Fibroblast of lung (primary cell): ENCODE data around the gene KRTAP5-6. TPM values are rescaled to one million over a fixed set of nuclear protein-coding genes. Genes with fewer than 3 reads are reported as not detected.

Source experiments
- DNase-seq, 2 donors: peaks; one replicate each; pipeline versions ENCODE4 v3.0.0 to v3.0.0-alpha.2; 2010; ENCODE audit warnings: low read depth in 2 of 2
- H2AFZ ChIP-seq: 2 replicates; pipeline ENCODE4 v1.5.1; 2012; ENCODE audit warnings: low read length, control low read depth, inconsistent platforms
- H3K27ac ChIP-seq: 2 replicates; pipeline ENCODE4 v1.5.1; 2011; ENCODE audit warnings: low read length, control low read depth; ENCODE audit not compliant: insufficient read depth
- H3K27me3 ChIP-seq: 2 replicates; pipeline ENCODE4 v1.5.1; 2011; ENCODE audit warnings: mild to moderate bottlenecking, low read length; ENCODE audit not compliant: control insufficient read depth, insufficient read depth
- H3K36me3 ChIP-seq: 2 replicates; pipeline ENCODE4 v1.5.1; 2011; ENCODE audit warnings: low read length; ENCODE audit not compliant: control insufficient read depth, insufficient read depth
- H3K4me1 ChIP-seq: 2 replicates; pipeline ENCODE4 v1.5.1; 2011; ENCODE audit warnings: low read length; ENCODE audit not compliant: control insufficient read depth, insufficient read depth; ENCODE audit errors: extremely low read depth
- H3K4me2 ChIP-seq: 2 replicates; pipeline ENCODE4 v1.5.1; 2011; ENCODE audit warnings: low read length, control low read depth; ENCODE audit not compliant: insufficient read depth; ENCODE audit errors: extremely low read depth
- H3K4me3 ChIP-seq, 4 experiments: fragments of 200-600 bp in 1 of 4; sonication (generic) in 1 of 4; replicated peaks in 1 of 4; 2 replicates each; pipeline ENCODE4 v1.5.1; 2011 to 2016; ENCODE audit warnings: low read length in 4 of 4, low read depth in 3 of 4, mild to moderate bottlenecking in 3 of 4, control low read depth in 2 of 4, inconsistent platforms in 1 of 4, mixed read lengths in 1 of 4; ENCODE audit not compliant: insufficient read depth in 1 of 4; ENCODE audit errors: control extremely low read depth in 1 of 4
- H3K79me2 ChIP-seq: 2 replicates; pipeline ENCODE4 v1.5.1; 2012; ENCODE audit warnings: mild to moderate bottlenecking, low read length, inconsistent platforms; ENCODE audit not compliant: control insufficient read depth, insufficient read depth
- H3K9ac ChIP-seq: 2 replicates; pipeline ENCODE4 v1.5.1; 2011; ENCODE audit warnings: mild to moderate bottlenecking, low read length, control low read depth; ENCODE audit not compliant: insufficient read depth
- H3K9me3 ChIP-seq: 2 replicates; pipeline ENCODE4 v1.5.1; 2012; ENCODE audit warnings: low read depth, low read length; ENCODE audit not compliant: control insufficient read depth, insufficient read depth
- H4K20me1 ChIP-seq: 2 replicates; pipeline ENCODE4 v1.5.1; 2011; ENCODE audit warnings: low read length; ENCODE audit not compliant: control insufficient read depth, insufficient read depth; ENCODE audit errors: extremely low read depth
- CTCF ChIP-seq, 2 donors: IDR thresholded peaks in 1 of 2; conservative IDR thresholded peaks in 1 of 2; 1 replicate in 1 of 2; 2 replicates in 1 of 2; pipeline ENCODE4 v1.5.1; 2011 to 2012; ENCODE audit warnings: low read length in 2 of 2, control low read depth in 1 of 2, inconsistent platforms in 1 of 2, low read depth in 1 of 2, mild to moderate bottlenecking in 1 of 2
- EZH2 ChIP-seq: IDR thresholded peaks from 2 replicates; pipeline ENCODE4 v1.5.1; 2012; ENCODE audit warnings: low read length, control low read depth, mild to moderate bottlenecking; ENCODE audit errors: missing control alignments
- polyA plus RNA-seq, 2 donors: library from polyadenylated mRNA; depleted of rRNA in 1 of 2; stranded (reverse) in 1 of 2; unstranded in 1 of 2; fragments of >200 nt; gene quantifications; 2 replicates each; pipeline ENCODE4 v1.2.1, GENCODE V29; 2011 to 2012; ENCODE audit warnings: missing spikeins in 1 of 2
- total RNA-seq: library from RNA; depleted of rRNA; stranded (reverse); fragments of >200 nt; gene quantifications from 2 replicates; pipeline ENCODE4 v1.2.1, GENCODE V29; 2014

KRTAP5-6 gene
- total and polyA plus RNA-seq, 2 donors (not counting 1 experiment from before 2014, with no cell fraction given) = not detected

- H3K27ac ChIP-seq = no peak overlapping the region
- H3K4me2 ChIP-seq = no peak overlapping the region
- H2AFZ ChIP-seq = no peak overlapping the region
- no peaks in the 10 kb centered on the region for H4K20me1 ChIP-seq
- no peaks in the 10 kb centered on the region for H3K27me3 ChIP-seq
- H3K4me1 ChIP-seq = no peaks in the 10 kb centered on the region
- no peaks in the 10 kb centered on the region for H3K79me2 ChIP-seq
- no peaks in the 10 kb centered on the region for H3K9me3 ChIP-seq
- no peak overlapping the region for H3K9ac ChIP-seq
- H3K4me3 ChIP-seq = no peak overlapping the region
- no peak for DNase-seq
- TF ChIP-seq CTCF (conservative IDR thresholded peaks at IDR 0.05 in 1 of 2, IDR thresholded peaks at IDR 0.05 in 1 of 2; ENCODE audit: low read depth in 1 of 2, low read length in 2 of 2) (no peak), EZH2 (no peak)
- H3K36me3 ChIP-seq = no peaks in the 10 kb centered on the region
Observed at GRCh38 chr11:1665313-1665712, 31.7 kb upstream of the KRTAP5-6 start.

DNA sequence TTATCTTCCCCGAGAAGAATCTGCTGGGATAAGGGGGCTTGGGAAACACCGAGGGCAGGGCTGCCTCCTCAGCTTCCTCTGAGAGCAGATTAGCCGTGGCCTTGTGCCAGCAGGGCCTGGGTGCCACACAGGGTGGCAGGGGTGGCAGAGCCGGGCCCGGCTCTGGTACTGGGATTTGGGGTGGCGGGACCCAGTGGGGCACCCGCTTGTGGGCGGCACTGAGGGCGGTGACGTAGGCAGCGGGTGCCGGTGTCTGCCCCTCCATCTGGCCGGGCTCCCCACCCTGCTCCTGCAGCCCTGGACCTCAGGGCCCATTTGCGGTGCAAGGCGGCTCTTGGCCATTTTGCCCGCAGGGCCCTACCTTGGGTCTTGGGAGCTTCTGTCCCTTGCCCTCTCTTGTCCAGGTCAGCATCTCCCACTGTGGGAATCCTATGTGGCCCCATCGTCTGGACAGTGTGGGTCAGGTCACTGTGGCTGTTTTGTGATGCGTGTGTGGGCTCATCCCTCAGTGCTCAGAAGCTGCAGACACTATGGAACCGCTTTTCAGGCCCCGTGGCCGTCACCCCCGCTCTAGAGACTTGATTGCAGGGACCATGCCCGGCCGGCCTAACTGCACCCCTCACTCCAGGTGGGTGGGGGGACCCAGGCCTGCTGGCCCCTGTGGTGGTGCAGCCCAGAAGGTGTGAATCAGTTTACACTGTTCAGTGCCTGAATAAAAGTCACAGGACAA lies 29.7 kb upstream of the KRTAP5-6 start:
- no peaks in the 10 kb centered on the region for H3K27me3 ChIP-seq
- no peak overlapping the region for H3K9ac ChIP-seq
- H3K4me1 ChIP-seq = no peaks in the 10 kb centered on the region
- H4K20me1 ChIP-seq = no peaks in the 10 kb centered on the region
- TF ChIP-seq EZH2 (no peak), CTCF (conservative IDR thresholded peaks at IDR 0.05 in 1 of 2, IDR thresholded peaks at IDR 0.05 in 1 of 2; ENCODE audit: low read depth in 1 of 2, low read length in 2 of 2) (no peak)
- no peaks in the 10 kb centered on the region for H3K79me2 ChIP-seq
- no peak overlapping the region for H3K27ac ChIP-seq
- H3K4me2 ChIP-seq = no peak overlapping the region
- H3K4me3 ChIP-seq = no peak overlapping the region
- DNase-seq = no peak
- no peaks in the 10 kb centered on the region for H3K9me3 ChIP-seq
- H2AFZ ChIP-seq = no peak overlapping the region
- H3K36me3 ChIP-seq = no peaks in the 10 kb centered on the region

DNA sequence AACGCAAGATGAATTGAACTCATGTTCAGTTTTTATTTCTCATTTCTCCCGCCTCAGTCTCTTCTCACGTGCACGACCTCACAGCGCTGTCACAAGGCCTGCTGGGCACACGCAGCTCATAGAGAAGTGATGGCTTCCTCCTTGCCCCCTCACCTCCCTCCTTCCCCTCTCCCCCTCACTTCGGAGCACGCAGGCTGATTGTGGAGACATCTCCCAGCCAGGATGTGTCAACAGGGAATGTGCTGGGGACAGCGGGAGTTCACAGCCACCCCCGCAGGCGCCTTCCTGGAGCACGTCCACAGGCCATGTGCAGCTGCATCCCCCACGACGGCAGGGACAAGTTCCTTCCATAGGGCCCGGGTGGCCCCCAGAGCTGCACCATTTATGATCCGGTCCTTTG lies 29.1 kb upstream of the KRTAP5-6 start:
- no peaks in the 10 kb centered on the region for H3K9me3 ChIP-seq
- TF ChIP-seq CTCF (conservative IDR thresholded peaks at IDR 0.05 in 1 of 2, IDR thresholded peaks at IDR 0.05 in 1 of 2; ENCODE audit: low read depth in 1 of 2, low read length in 2 of 2) = no peak
- no peak for TF ChIP-seq EZH2
- H3K79me2 ChIP-seq = no peaks in the 10 kb centered on the region
- no peak overlapping the region for H3K4me2 ChIP-seq
- H3K36me3 ChIP-seq = no peaks in the 10 kb centered on the region
- no peak for DNase-seq
- no peak overlapping the region for H2AFZ ChIP-seq
- H3K9ac ChIP-seq = no peak overlapping the region
- no peaks in the 10 kb centered on the region for H4K20me1 ChIP-seq
- no peaks in the 10 kb centered on the region for H3K27me3 ChIP-seq
- no peaks in the 10 kb centered on the region for H3K4me1 ChIP-seq
- no peak overlapping the region for H3K27ac ChIP-seq
- no peak overlapping the region for H3K4me3 ChIP-seq
